ENCODE results near the gene CALM3.

- TF ChIP-seq POLR2A (IDR thresholded peaks at IDR 0.05; ENCODE audit: low read length) (no peak), GATA1 (IDR thresholded peaks at IDR 0.05; ENCODE audit: low read depth, low read length) (no peak)
Observed at GRCh38 chr19:46660008-46660517, 58.9 kb downstream of the CALM3 start.

All from erythroblast (primary cell).